Measurements from ENCODE around the gene PIN4. TPM values are rescaled to one million over a fixed set of nuclear protein-coding genes. Genes with fewer than 3 reads are reported as not detected.
"Not testable (repeated sequence)": the region's sequence is repeated elsewhere in the genome, so short reads cannot be mapped to it uniquely, and the experiment has no call there.

PIN4 gene
- total RNA-seq, 1 experiment from 2014 or later: 11.5 TPM

DNA sequence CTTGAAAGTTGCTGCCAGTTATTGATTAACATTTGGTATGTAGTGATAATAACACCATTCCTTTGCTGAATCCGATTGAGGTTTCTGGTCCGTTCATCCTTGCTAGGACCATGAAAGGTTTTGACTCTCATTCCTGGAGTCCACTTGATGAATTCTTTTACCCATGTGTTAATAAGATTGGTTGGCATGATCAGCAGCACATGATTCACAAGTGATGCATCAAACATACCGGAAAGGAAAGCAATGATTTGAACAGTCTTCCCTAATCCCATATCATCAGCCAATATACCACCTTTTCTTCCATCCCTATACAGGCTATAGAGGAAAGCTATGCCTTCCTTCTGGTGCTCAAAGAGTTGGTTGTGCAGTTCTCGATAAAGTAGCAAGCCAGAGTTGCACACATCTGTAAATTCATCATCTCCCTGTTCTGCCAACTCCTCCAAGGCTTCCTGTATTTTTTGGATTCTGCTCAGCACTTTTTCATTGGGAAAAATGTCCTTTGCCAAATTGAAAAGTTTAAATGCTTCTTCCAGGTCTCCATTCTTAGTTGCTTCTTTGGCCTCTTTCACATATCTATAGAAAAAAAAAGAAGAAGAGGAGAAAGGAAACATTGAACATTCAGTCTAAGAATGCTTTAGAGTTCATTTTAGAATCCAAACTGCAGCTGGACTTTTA is 26.7 kb downstream of the PIN4 start:
- no TSS peak for BruUV-seq (replicated peaks)
- Histone ChIP-seq H3K36me3 (ENCODE audit: control insufficient read depth, insufficient read depth, low read length) (peaks cover 2% of the 10 kb centered on the region; the same call in 1 of the 2 replicates), H3K4me1 (ENCODE audit: control insufficient read depth, insufficient read depth, low read length) (no peaks in the 10 kb centered on the region), H3K9me3 (ENCODE audit: control insufficient read depth, insufficient read depth, low read depth, low read length) (no peaks in the 10 kb centered on the region; the same call in 1 of the 2 replicates), H3K27me3 (ENCODE audit: control insufficient read depth, insufficient read depth, low read length) (no peaks in the 10 kb centered on the region), H3K27ac (ENCODE audit: low read length) (no peak overlapping the region), H3K4me3 (ENCODE audit: low read depth in 2 of 2, low read length in 2 of 2) (no peak overlapping the region)
- ATAC-seq: no peak
- DNase-seq (ENCODE audit: low read depth, low spot score): no peak
- TF ChIP-seq, protein P1, sequence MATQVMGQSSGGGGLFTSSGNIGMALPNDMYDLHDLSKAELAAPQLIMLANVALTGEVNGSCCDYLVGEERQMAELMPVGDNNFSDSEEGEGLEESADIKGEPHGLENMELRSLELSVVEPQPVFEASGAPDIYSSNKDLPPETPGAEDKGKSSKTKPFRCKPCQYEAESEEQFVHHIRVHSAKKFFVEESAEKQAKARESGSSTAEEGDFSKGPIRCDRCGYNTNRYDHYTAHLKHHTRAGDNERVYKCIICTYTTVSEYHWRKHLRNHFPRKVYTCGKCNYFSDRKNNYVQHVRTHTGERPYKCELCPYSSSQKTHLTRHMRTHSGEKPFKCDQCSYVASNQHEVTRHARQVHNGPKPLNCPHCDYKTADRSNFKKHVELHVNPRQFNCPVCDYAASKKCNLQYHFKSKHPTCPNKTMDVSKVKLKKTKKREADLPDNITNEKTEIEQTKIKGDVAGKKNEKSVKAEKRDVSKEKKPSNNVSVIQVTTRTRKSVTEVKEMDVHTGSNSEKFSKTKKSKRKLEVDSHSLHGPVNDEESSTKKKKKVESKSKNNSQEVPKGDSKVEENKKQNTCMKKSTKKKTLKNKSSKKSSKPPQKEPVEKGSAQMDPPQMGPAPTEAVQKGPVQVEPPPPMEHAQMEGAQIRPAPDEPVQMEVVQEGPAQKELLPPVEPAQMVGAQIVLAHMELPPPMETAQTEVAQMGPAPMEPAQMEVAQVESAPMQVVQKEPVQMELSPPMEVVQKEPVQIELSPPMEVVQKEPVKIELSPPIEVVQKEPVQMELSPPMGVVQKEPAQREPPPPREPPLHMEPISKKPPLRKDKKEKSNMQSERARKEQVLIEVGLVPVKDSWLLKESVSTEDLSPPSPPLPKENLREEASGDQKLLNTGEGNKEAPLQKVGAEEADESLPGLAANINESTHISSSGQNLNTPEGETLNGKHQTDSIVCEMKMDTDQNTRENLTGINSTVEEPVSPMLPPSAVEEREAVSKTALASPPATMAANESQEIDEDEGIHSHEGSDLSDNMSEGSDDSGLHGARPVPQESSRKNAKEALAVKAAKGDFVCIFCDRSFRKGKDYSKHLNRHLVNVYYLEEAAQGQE (IDR thresholded peaks at IDR 0.05; ENCODE audit: insufficient read depth in 1 of 2, low read depth in 2 of 2, low read length in 1 of 2): no peak
- TF ChIP-seq TCF7L2 (IDR thresholded peaks at IDR 0.05; ENCODE audit: low read depth, low read length) (no peak), SIN3A (IDR thresholded peaks at IDR 0.05; ENCODE audit: borderline replicate concordance, insufficient read depth, low read depth, low read length) (no peak), POLR2AphosphoS5 (IDR thresholded peaks at IDR 0.05; ENCODE audit: low read depth, low read length) (no peak)
- TF ChIP-seq, protein P2, sequence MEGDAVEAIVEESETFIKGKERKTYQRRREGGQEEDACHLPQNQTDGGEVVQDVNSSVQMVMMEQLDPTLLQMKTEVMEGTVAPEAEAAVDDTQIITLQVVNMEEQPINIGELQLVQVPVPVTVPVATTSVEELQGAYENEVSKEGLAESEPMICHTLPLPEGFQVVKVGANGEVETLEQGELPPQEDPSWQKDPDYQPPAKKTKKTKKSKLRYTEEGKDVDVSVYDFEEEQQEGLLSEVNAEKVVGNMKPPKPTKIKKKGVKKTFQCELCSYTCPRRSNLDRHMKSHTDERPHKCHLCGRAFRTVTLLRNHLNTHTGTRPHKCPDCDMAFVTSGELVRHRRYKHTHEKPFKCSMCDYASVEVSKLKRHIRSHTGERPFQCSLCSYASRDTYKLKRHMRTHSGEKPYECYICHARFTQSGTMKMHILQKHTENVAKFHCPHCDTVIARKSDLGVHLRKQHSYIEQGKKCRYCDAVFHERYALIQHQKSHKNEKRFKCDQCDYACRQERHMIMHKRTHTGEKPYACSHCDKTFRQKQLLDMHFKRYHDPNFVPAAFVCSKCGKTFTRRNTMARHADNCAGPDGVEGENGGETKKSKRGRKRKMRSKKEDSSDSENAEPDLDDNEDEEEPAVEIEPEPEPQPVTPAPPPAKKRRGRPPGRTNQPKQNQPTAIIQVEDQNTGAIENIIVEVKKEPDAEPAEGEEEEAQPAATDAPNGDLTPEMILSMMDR (IDR thresholded peaks at IDR 0.05): no peak
- ChIA-PET POLR2A (no interaction called here), CTCF (no interaction called here)
- intact Hi-C loops (cut with micrococcal nuclease; ENCODE audit: unreplicated experiment): no loop called here
- in situ Hi-C loops (cut with HindIII; ENCODE audit: low pct_unique_long_range_greater_than_20kb, low sequenced_read_pairs): no loop called here

DNA sequence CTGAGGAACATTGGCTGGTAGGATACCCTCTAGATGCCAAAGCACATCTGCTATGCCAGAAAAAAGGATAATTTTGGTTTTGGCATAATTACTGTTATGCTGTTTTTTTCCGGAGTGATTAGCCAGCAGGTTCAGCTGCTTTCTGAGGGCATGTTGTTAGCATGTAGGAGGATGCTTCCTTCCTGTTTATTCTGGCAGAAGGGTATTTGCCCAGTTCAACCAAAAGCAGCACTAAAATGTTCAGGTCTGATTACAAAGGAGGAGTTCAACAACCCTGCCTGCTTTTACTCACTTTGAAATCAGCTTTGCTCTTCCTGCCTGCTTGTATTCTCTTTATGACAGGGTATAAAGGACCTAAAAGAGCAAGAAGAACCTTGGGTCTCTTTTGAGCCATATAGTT is 35.4 kb downstream of the PIN4 start:
- intact Hi-C loops (cut with micrococcal nuclease; ENCODE audit: unreplicated experiment): no loop called here
- BruUV-seq (replicated peaks): no TSS peak
- CTCF ChIA-PET: no interaction called here
- H3K27me3 ChIP-seq (ENCODE audit: control insufficient read depth, insufficient read depth, low read length): no peaks in the 10 kb centered on the region
- ATAC-seq (no peak), DNase-seq (ENCODE audit: low read depth, low spot score) (no peak)
- in situ Hi-C loops (cut with HindIII; ENCODE audit: low pct_unique_long_range_greater_than_20kb, low sequenced_read_pairs): no loop called here
- H3K36me3 ChIP-seq (ENCODE audit: control insufficient read depth, insufficient read depth, low read length): no peaks in the 10 kb centered on the region
- POLR2A ChIA-PET: no interaction called here
- no peak for TF ChIP-seq TCF7L2 (IDR thresholded peaks at IDR 0.05; ENCODE audit: low read depth, low read length)
- TF ChIP-seq SIN3A (IDR thresholded peaks at IDR 0.05; ENCODE audit: borderline replicate concordance, insufficient read depth, low read depth, low read length): no peak
- TF ChIP-seq POLR2AphosphoS5 (IDR thresholded peaks at IDR 0.05; ENCODE audit: low read depth, low read length): no peak
- TF ChIP-seq, protein P1 (IDR thresholded peaks at IDR 0.05; ENCODE audit: insufficient read depth in 1 of 2, low read depth in 2 of 2, low read length in 1 of 2): no peak
- TF ChIP-seq, protein P2 (IDR thresholded peaks at IDR 0.05): no peak
- H3K9me3 ChIP-seq (ENCODE audit: control insufficient read depth, insufficient read depth, low read depth, low read length): no peaks in the 10 kb centered on the region
- no peak overlapping the region for H3K4me3 ChIP-seq (ENCODE audit: low read depth in 2 of 2, low read length in 2 of 2)
- H3K4me1 ChIP-seq (ENCODE audit: control insufficient read depth, insufficient read depth, low read length): no peaks in the 10 kb centered on the region
- H3K27ac ChIP-seq (ENCODE audit: low read length): no peak overlapping the region

DNA sequence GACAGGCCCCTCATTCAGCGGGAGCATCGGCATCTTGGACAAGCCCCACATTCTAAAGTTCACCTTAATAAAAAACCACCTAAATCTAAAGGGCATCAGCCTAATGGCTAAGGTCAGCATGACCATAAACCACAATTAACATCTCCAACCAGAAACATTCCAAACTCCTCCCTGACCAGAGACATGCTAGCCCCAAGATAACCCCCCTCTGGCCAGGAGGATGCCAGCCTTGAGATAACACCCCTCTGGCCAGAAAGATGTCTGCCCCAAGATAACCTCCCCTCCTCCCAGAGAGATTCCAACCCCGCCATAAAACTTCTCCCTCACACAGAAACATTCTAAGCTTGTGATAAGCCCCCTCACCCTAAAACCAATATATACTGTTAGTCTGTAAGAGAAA is 38.8 kb downstream of the PIN4 start:
- H3K4me1 ChIP-seq (ENCODE audit: control insufficient read depth, insufficient read depth, low read length); H3K4me3 ChIP-seq (ENCODE audit: low read depth in 2 of 2, low read length in 2 of 2); H3K27me3 ChIP-seq (ENCODE audit: control insufficient read depth, insufficient read depth, low read length); in situ Hi-C loops (cut with HindIII; ENCODE audit: low pct_unique_long_range_greater_than_20kb, low sequenced_read_pairs); intact Hi-C loops (cut with micrococcal nuclease; ENCODE audit: unreplicated experiment); H3K27ac ChIP-seq (ENCODE audit: low read length); CTCF ChIA-PET; H3K9me3 ChIP-seq (ENCODE audit: control insufficient read depth, insufficient read depth, low read depth, low read length); POLR2A ChIA-PET; BruUV-seq (replicated peaks); H3K36me3 ChIP-seq (ENCODE audit: control insufficient read depth, insufficient read depth, low read length); ATAC-seq; DNase-seq (ENCODE audit: low read depth, low spot score): not testable (repeated sequence)
